Epithelial cell of proximal tubule (primary cell): ENCODE measurements around the gene UMAD1. TPM values are rescaled to one million over a fixed set of nuclear protein-coding genes. Genes with fewer than 3 reads are reported as not detected.

Experiments used
- DNase-seq: peaks from one replicate; pipeline ENCODE4 v3.0.0-alpha.2; 2011; ENCODE audit warnings: low read depth
- H3K4me3 ChIP-seq: 2 replicates; pipeline ENCODE4 v1.5.1; 2011; ENCODE audit warnings: low read depth, mild to moderate bottlenecking, low read length
- total RNA-seq: library from RNA; depleted of rRNA; stranded (reverse); fragments of >200 nt; gene quantifications from 2 replicates; pipeline ENCODE4 v1.2.3, GENCODE V29; 2015
- TF ChIP-seq, protein P1 (sequence below): conservative IDR thresholded peaks from 2 replicates; pipeline ENCODE4 v1.5.1; 2012; ENCODE audit warnings: low read depth, mild to moderate bottlenecking, low read length

Gene UMAD1
- total RNA-seq, 1 donor from 2014 or later: 9.7 TPM

DNA sequence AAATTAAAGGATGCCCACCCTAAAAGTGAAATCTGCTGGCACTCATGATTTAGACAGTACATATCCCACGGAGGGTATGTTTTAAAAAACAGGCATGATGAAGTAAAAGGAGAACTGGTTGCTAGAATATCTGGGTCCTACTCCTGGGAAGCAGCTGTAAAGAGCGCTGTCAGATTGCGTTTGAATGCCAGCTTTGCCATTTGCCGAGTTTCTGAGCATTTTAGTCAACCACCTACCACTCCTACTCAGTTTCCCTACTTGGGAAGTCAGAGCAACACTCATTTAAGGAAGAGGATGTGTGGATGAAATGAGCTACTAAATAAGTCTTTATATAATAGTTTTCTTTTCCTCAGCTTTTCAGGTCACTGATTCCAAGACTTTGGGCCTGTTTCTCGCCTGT, 1.1 kb upstream of the UMAD1 start:
- TF ChIP-seq, protein P1, sequence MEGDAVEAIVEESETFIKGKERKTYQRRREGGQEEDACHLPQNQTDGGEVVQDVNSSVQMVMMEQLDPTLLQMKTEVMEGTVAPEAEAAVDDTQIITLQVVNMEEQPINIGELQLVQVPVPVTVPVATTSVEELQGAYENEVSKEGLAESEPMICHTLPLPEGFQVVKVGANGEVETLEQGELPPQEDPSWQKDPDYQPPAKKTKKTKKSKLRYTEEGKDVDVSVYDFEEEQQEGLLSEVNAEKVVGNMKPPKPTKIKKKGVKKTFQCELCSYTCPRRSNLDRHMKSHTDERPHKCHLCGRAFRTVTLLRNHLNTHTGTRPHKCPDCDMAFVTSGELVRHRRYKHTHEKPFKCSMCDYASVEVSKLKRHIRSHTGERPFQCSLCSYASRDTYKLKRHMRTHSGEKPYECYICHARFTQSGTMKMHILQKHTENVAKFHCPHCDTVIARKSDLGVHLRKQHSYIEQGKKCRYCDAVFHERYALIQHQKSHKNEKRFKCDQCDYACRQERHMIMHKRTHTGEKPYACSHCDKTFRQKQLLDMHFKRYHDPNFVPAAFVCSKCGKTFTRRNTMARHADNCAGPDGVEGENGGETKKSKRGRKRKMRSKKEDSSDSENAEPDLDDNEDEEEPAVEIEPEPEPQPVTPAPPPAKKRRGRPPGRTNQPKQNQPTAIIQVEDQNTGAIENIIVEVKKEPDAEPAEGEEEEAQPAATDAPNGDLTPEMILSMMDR: no peak
- peak overlapping the region; percentile 86 for H3K4me3 ChIP-seq
- DNase-seq: no peak

DNA sequence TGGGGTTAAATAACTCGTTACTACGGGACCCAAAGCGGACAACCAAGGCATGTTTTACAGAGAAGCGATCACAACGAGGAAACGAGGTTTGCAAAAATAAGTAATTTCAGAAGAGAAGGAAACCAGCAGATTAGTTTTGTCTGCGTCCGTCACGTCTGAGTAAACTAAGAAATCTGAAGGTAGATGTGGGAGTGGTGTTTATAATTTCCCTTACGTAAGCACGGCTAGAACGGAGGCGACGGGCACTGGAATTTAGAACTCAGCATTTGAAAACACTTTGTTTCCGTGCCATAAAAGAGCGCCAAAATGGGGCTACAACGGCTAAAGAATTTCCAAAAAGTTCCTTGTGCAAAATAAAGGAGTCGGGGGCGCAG, 718 bp upstream of the UMAD1 start:
- peak overlapping the region; percentile 86 for H3K4me3 ChIP-seq
- no peak for DNase-seq
- TF ChIP-seq, protein P1: no peak

DNA sequence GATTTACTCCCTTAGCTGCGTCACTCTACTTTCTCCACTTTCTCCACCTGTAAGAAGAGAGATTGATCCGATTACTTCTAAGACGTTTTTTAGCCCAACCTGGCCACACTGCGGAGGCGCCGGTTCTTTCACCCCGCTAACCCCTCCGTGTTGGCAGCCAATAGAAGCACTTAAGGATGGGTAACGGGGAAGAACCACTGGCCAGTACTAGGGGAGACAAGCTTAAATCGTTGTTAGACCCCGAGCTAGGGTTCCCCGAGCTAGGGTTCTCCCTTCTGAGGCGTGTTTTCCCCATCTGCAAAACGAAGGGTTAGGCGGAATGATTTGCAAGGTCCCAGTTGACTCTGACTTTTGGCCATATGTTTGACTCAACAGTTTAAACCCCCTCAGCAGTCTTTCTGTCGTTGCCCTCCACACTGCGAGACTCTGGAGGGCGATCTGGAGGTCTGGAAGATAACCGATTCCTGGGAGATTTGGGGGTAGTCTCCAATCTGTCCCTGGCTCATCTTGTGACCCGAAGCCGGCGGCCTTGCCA, 644 bp downstream of the UMAD1 start:
- DNase-seq: no peak
- peak overlapping the region; percentile 86 for H3K4me3 ChIP-seq
- TF ChIP-seq, protein P1: no peak

DNA sequence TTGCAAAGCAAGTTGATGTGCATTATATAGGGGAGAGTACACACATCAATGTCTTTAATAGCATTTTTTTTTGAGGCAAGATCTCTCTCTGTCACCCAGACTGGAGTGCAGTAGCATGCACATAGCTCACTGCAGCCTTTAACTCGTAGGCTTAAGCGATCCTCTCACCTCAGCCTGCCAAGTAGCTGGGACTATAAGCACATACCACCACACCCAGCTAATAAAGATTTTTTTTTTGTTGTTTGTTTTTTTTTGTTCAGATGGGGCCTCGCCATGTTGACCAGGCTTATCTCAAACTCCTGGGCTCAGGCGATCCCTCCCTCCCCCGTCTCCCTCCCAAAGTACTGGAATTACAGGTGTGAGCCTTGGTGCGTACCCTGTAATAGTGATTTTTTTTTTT, 1.5 kb downstream of the UMAD1 start:
- TF ChIP-seq, protein P1: no peak
- H3K4me3 ChIP-seq: peak overlapping the region; percentile 86
- DNase-seq: no peak

DNA sequence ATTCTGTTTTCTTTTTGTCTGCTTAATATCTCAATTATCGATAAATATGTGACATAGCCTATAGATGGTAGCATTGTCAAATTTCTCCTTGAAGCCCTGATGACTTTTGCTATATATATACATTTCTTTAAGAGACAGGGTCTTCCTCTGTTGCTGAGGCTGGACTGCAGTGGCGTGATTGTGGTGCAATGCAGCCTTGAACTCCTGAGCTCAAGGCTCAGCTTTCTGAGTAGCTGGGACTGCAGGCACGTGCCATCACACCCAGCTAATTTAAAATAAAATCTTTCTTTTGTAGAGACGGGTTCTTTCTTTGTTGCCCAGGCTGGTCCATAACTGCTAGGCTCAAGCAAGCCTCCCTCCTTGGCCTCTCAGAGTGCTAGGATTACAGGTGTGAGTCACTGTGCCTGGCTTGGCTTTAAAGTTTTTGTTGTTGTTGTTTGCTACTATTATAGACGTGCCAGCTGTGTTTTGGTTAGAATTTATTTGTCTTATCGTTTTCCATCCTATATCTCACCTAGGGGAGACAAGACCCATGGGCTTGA, 7.0 kb downstream of the UMAD1 start:
- H3K4me3 ChIP-seq: no peak overlapping the region
- DNase-seq: no peak
- TF ChIP-seq, protein P1: no peak

DNA sequence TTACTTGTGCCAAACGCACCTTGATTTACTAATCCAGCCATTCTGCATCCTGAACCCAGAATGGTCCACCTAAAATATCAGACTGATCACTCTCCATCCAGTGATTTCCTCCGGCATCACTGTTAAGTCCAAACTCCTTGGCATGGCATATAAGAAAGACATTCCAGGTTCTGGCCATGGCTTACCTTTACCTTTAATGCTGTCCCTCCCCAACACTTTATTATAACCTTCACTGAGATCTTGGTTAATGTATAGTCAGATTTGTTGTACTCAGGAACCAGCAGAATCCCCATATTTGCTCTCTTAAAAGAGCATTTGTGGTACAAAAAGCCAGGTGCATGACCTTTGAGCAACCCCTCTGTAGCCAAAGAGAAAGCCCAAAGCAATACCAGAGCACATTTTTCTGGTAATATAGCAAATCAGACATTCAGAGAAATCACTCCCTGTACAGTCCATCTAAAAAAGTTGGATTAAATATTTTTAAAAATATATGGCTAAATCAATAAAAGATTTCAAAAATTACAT, 10.2 kb downstream of the UMAD1 start:
- TF ChIP-seq, protein P1: no peak
- no peak overlapping the region for H3K4me3 ChIP-seq
- DNase-seq: no peak

DNA sequence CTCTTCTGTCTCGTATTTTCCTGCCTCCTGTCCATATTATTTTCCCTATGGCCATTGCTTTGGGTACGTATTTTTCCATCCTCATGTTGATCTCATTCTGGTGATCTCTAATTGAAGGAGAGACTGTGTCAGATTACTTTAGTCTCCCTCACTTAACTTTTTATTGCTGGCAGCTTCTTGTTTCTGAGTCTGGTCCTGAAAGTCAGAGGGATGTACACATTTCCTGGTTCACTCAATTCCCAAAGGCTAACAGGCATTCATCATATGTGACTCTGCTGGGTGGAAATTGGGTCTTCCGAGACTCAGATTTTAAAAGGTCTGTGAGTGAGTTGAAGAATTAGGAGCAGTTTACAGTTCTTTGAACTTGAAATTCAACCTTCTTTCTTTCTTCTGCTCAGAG, 10.9 kb downstream of the UMAD1 start:
- no peak overlapping the region for H3K4me3 ChIP-seq
- DNase-seq: no peak
- TF ChIP-seq, protein P1: no peak
